ENCODE data around the gene SVOP.

SVOP gene

GRCh38 chr12:108973629-108974152 is 47.2 kb downstream of the SVOP start:
- DNase-seq (ENCODE audit: low spot score), result no peak

- no peak for DNase-seq (ENCODE audit: low spot score)
Measured at GRCh38 chr12:108972358-108972757, 48.5 kb downstream of the SVOP start.

DNA sequence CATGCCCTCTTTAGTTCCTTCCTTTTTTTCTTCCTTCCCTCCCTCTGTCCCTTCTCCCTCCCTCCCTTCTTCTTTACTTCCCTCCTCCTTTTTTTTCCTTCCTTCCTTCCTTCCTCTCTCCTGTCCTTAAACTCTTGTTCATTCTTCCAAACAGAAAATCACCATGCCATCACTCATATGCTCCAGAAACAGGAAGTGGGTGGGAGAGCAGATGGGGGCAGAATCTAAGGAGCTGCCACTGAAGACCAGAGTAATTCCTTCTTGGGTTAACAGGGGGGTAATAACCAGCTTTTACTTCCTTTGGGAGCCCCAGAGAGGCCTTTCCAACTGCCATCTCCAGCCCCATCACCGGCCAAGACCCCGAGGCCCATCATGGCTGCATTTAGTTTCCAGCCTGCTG is 51.2 kb downstream of the SVOP start:
- no peak for DNase-seq (ENCODE audit: low spot score)

- DNase-seq (ENCODE audit: low spot score), result peak; percentile 66
Measured at GRCh38 chr12:108967869-108968540, 52.9 kb downstream of the SVOP start.

GRCh38 chr12:108966378-108967151 is 54.3 kb downstream of the SVOP start:
- no peak for DNase-seq (ENCODE audit: low spot score)

DNA sequence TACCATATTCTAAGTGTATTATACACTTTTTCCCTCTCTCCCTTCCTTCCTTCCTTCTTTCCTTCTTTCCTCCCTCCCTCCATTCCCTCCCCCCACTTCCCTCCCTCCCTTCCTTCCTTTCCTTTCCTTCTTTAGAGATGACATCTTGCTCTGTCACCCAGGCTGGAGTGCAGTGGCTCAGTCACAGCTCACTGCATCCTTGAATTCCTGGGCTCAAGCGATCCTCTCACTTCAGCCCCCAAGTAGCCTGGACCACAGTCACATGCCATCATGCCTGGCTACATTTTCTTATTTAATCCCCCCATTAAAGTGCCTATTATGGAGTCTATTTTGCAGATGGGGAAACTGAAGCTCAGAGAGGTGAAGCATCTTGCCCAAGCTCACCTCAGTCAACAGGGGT is 55.0 kb downstream of the SVOP start:
- DNase-seq (ENCODE audit: low spot score), result no peak

- no peak for DNase-seq (ENCODE audit: low spot score)
Measured at GRCh38 chr12:108964371-108965352, 56.2 kb downstream of the SVOP start.

GRCh38 chr12:108962256-108962655 is 58.6 kb downstream of the SVOP start:
- no peak for DNase-seq (ENCODE audit: low spot score)

DNA sequence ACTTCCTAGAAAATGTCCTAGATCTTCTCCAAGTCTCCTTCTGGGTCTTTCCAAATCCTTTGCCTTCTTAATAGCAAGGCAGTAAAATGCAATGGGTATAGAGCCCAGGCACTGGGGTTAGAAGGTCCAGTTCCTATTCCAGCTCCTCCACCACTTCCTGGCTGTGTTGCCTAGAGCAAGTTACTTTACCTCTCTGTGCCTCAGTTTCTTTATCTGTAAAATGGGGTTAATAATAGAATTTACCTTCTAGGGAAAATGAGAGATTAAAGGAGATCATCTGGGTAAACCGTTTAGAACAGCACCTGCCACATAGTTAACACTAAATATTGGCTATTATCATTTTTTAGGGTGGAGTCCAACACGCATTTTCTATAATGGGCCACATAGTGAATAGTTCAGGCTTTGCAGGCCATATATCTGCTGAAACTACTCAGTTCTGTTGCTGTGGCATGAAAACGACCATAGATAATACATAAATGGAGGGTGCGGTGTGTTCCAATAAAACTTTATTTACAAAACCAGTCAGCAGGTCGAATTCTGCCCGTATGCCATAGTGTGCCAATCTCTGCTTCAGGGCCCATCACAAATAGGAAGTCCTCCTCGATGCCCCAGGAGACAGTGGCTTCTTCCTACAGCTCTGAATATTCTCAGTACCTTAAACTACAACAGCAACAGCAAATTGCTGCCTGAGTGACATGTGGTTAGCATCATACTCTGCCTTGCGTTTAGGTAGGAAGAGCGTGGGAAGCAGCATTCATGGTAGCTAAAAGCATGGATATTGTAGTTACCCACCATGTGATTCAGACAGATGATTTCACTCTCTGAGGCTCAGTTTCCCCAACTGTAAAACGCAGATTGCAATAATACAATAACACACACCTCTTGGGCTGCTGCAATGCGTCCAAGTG is 60.9 kb downstream of the SVOP start:
- DNase-seq (ENCODE audit: low spot score), result no peak

- DNase-seq (ENCODE audit: low spot score), result peak; percentile 11
Measured at GRCh38 chr12:108955225-108955835, 65.5 kb downstream of the SVOP start.

GRCh38 chr12:108950991-108951739 is 69.7 kb downstream of the SVOP start:
- DNase-seq (ENCODE audit: low spot score), result peak; percentile 71

GRCh38 chr12:108949976-108950375 is 70.9 kb downstream of the SVOP start:
- no peak for DNase-seq (ENCODE audit: low spot score)

GRCh38 chr12:108948367-108948766 is 72.5 kb downstream of the SVOP start:
- DNase-seq (ENCODE audit: low spot score), result no peak

GRCh38 chr12:108947097-108947496 is 73.8 kb downstream of the SVOP start:
- no peak for DNase-seq (ENCODE audit: low spot score)

DNA sequence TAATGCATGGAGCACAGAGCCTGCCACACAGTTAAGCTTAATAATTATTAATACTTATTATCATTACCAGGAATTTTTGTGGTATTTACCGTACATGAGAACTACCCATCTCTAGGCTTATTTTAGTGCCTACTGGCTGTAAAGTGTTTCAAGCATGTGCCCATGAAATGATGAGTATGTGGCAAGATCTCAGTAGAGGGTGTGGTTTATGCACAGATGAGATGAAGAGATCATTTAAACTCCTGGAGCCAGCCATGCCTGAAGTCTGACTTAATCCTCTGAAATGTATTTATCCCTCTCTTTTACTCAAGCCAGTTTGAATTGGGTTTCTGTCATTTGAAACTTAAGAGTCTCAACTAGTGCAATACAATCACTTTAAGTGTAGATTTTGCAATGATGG is 80.7 kb downstream of the SVOP start:
- no peak for DNase-seq (ENCODE audit: low spot score)

DNA sequence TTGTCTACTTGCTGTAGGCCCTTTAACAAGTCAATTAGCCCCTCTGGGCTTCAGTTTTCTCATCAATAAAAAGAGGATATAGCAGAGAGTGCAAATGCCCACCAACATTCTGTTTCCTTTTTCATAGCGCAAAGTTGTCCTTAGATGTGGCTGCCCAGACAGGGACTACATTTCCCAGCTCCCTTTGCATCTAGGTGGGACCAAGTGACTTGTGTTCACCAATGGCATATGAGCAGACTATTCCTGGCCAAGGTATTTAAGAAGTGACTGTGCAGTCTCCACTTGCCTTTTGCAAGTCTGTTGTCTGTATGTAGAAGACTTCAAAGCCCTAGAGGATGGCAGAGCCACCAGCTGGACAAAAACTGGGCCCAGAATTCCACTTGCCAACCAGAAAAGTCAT is 81.3 kb downstream of the SVOP start:
- peak; percentile 55 for DNase-seq (ENCODE audit: low spot score)

DNA sequence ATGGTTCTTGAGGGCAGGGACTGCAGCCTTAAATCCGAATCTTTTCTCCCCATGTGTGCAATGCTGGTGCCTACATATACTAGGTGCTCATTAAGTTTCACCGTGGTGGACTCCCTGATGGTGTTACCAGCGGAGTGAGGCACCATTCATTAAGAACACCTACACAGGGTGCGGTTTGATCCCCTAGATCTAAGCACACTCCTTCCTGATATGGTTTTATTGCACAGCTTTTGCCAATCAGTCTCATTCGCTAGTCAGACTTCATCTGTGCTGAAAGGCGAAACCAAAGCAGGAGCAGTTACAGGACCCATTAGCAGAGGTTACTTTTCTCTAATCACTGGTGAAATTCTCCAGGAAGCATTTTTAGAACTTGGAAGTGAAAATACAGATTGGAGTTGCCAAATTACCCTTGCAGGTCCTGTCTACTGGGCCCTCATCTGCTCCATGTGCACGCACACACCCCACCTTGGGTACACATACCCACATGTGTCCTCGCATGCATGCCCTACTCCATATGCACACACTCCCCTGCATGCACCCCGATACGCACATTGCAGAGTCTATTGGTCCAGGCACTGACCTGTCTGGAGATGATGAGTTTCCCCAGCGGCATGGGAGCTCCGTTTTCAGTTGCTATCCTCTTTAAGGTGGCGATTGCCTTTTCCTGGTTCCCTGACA is 82.5 kb downstream of the SVOP start:
- no peak for DNase-seq (ENCODE audit: low spot score)

- no peak for DNase-seq (ENCODE audit: low spot score)
Measured at GRCh38 chr12:108935159-108935763, 85.6 kb downstream of the SVOP start.

DNA sequence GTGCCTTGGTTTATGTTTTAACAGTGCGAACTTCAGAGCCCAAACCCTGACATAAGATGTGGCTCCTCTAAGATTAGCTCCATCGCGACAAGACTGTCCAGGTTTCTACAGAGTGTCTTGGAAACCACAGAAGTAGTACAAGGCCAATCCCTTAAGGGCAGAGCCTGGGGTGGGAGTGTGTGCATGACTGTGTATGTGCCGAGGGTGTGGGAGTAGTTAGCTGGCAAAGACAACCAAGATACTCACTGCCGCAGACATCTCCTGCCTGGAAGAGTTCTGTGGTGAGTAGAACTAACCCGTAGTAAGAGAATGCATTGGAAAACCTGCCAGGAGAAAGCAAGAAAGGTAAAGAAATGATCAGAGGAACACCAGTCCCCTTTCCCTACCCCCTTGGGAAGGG is 86.9 kb downstream of the SVOP start:
- DNase-seq (ENCODE audit: low spot score), result no peak

Measured in iPS-NIHi11 (cell line).